Calu3 (cell line): ENCODE measurements around the gene FAM9C. TPM values are rescaled to one million over a fixed set of nuclear protein-coding genes. Genes with fewer than 3 reads are reported as not detected.

Experiments
- BruUV-seq: library from RNA; stranded (reverse); fragments of 400-500 nt; replicated peaks from 2 replicates; lab custom pipeline; 2021; lab: Mats Ljungman, UMichigan
- CTCF ChIA-PET: fragments of 300-600 bp; sonication (Branson Sonifier 250); formaldehyde crosslinking; loops from one replicate; lab custom pipeline; 2022; ENCODE audit warnings: antibody characterized with exemption; lab: Charles Lee
- DNase-seq: peaks from one replicate; pipeline ENCODE4 v3.0.0; 2022
- H3K27ac Mint-ChIP-seq: one replicate; pipeline ENCODE4 v1.8.0; 2022; ENCODE audit warnings: mixed read lengths; ENCODE audit not compliant: unreplicated experiment
- H3K27me3 Mint-ChIP-seq: one replicate; pipeline ENCODE4 v1.8.0; 2022; ENCODE audit warnings: mixed read lengths; ENCODE audit not compliant: unreplicated experiment
- H3K36me3 Mint-ChIP-seq: one replicate; pipeline ENCODE4 v1.8.0; 2022; ENCODE audit warnings: mild to moderate bottlenecking, moderate library complexity, mixed read lengths; ENCODE audit not compliant: insufficient read depth, unreplicated experiment
- H3K4me1 Mint-ChIP-seq: one replicate; pipeline ENCODE4 v1.8.0; 2022; ENCODE audit warnings: mild to moderate bottlenecking, low read depth, mixed read lengths; ENCODE audit not compliant: unreplicated experiment
- H3K4me3 Mint-ChIP-seq: one replicate; pipeline ENCODE4 v1.8.0; 2022; ENCODE audit warnings: mild to moderate bottlenecking, low read depth, moderate library complexity, mixed read lengths; ENCODE audit not compliant: unreplicated experiment
- H3K9me3 Mint-ChIP-seq: one replicate; pipeline ENCODE4 v1.8.0; 2022; ENCODE audit warnings: low read depth, mixed read lengths; ENCODE audit not compliant: unreplicated experiment
- intact Hi-C: fragments of 100-400 bp; cut with micrococcal nuclease; formaldehyde crosslinking; loops from one replicate; pipeline ENCODE4 v1.10.0; 2022; ENCODE audit not compliant: unreplicated experiment
- total RNA-seq: library from RNA; stranded (reverse); gene quantifications from 2 replicates; pipeline ENCODE4 v1.2.3, GENCODE V29; 2022
- TF ChIP-seq, protein P1 (sequence below): fragments of 200-600 bp; IDR thresholded peaks from one replicate; pipeline ENCODE4 v1.8.0; 2022; ENCODE audit warnings: antibody characterized with exemption; ENCODE audit not compliant: unreplicated experiment

FAM9C gene
- total RNA-seq, 1 experiment from 2014 or later: not detected

DNA sequence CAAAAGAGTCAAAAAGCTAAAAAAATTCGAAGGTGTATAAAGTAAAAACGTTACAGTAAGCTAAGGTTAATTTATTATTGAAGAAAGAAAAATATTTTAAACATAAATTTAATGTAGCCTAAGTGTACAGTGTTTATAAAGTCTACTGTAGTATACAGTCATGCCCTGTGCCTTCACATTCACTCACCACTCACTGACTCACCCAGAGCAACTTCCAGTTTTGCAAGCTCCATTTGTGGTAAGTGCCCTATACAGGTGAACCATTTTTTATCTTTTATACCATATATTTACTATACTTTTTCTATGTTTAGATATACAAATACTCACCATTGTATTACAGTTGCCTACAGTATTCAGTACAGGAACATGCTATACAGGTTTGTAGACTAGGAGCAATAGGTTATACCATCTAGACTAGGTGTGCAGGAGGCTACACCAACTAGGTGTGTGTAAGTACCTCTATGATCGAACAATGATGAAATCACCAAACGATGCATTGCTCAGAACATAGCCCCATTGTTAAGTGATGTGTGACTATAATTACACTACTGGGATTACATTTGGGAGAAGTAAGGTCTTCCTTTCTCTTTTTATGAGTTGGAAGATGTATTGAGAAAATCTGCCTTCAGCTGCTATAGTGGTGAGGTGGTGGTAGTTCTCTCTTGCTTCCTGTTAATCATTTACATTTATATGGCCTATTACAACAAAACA is 42.3 kb downstream of the FAM9C start:
- Mint-ChIP-seq H3K9me3 (no peaks in the 10 kb centered on the region), H3K27me3 (no peaks in the 10 kb centered on the region), H3K4me1 (peaks cover 44% of the 10 kb centered on the region), H3K4me3 (no peak overlapping the region), H3K36me3 (no peaks in the 10 kb centered on the region), H3K27ac (peak overlapping the region; percentile 96)
- no peak for DNase-seq
- intact Hi-C loops: no loop called here
- CTCF ChIA-PET: interaction anchor here (1.0 to 2.3 kb wide), 4 partner anchors 55 to 486 kb away, joined by 3 to 6 read pairs (median 4); no protein-coding TSS in a partner anchor
- TF ChIP-seq, protein P1, sequence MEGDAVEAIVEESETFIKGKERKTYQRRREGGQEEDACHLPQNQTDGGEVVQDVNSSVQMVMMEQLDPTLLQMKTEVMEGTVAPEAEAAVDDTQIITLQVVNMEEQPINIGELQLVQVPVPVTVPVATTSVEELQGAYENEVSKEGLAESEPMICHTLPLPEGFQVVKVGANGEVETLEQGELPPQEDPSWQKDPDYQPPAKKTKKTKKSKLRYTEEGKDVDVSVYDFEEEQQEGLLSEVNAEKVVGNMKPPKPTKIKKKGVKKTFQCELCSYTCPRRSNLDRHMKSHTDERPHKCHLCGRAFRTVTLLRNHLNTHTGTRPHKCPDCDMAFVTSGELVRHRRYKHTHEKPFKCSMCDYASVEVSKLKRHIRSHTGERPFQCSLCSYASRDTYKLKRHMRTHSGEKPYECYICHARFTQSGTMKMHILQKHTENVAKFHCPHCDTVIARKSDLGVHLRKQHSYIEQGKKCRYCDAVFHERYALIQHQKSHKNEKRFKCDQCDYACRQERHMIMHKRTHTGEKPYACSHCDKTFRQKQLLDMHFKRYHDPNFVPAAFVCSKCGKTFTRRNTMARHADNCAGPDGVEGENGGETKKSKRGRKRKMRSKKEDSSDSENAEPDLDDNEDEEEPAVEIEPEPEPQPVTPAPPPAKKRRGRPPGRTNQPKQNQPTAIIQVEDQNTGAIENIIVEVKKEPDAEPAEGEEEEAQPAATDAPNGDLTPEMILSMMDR: no peak
- TSS peak; percentile 81 for BruUV-seq

DNA sequence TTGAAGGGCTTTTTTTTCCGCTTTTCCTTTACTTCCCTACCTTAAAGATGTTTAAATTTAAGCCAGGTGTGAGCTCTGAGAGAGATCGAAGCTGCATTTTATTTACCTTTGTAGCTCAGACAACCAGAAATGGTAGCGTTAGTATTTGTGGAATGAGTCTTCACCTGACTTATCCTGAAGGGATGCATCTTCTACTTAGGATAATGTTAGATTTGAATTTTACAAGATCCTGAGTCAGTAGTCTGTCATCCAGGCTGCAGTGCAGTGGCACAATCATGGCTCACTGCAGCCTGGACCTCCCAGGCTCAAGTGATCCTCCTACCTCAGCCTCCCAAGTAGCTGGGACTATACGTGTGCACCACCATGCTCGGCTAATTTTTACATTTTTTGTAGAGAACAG is 43.3 kb downstream of the FAM9C start:
- Mint-ChIP-seq H3K36me3 (peaks cover 1% of the 10 kb centered on the region), H3K4me3 (no peak overlapping the region), H3K4me1 (peaks cover 49% of the 10 kb centered on the region), H3K9me3 (no peaks in the 10 kb centered on the region), H3K27me3 (no peaks in the 10 kb centered on the region), H3K27ac (peak overlapping the region; percentile 76)
- TF ChIP-seq, protein P1: no peak
- intact Hi-C loops: no loop called here
- no TSS peak for BruUV-seq
- CTCF ChIA-PET: interaction anchor here (1.0 to 2.3 kb wide), 2 partner anchors 54 to 101 kb away, joined by 3 to 6 read pairs; no protein-coding TSS in a partner anchor
- no peak for DNase-seq

DNA sequence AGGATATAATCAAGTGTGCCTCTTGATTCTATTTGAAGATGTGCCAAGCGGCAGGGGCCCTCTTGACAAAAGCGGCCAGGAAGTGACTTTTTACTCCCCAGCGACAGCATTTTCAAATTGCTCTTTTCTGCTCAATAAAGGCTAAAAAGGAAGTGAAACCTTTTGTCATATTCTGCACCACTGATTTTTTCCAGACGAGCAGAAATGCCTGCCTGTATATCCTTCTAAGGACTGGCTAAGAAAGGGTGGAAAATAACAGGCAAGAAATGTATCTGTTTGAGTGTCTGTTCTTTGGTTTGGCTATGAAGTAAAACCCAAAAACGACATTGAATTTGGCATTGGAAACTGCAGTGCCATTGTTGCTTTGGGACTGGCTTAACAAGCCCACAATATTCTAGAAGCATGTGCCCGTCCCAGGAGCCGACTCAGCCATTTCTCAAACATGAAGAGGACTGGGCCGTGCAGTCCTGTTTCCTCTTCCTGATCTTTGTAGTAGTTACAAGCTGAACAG is 44.1 kb downstream of the FAM9C start:
- Mint-ChIP-seq H3K27ac (peak overlapping the region; percentile 76), H3K9me3 (no peaks in the 10 kb centered on the region), H3K4me3 (no peak overlapping the region), H3K36me3 (peaks cover 5% of the 10 kb centered on the region), H3K27me3 (no peaks in the 10 kb centered on the region), H3K4me1 (peaks cover 49% of the 10 kb centered on the region)
- intact Hi-C loops: no loop called here
- no TSS peak for BruUV-seq
- DNase-seq: no peak
- CTCF ChIA-PET: no interaction called here
- TF ChIP-seq, protein P1: no peak

DNA sequence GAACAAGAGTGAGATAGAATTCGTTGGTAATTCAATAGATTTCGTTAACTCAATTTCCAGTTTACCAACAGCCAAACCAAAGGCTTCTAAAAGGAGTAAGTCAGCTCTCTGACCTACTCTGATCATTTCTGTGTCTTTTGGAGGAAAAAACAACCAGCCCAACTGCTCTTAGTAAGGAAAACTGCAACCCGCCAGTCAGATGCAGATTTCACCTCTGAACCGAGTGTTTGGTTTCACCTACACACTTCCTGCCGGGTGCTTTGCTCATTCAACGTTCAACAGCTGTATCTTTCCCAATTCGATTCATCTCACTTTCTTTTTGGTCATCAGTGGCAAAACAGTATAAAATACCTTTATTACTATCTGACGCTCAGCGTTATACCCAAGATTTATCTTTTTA is 45.0 kb downstream of the FAM9C start:
- H3K27me3 Mint-ChIP-seq: no peaks in the 10 kb centered on the region
- TF ChIP-seq, protein P1: no peak
- peak overlapping the region; percentile 76 for H3K27ac Mint-ChIP-seq
- intact Hi-C loops: no loop called here
- DNase-seq: no peak
- CTCF ChIA-PET: interaction anchor here (0.7 kb wide), 1 partner anchor 24 kb away, joined by 3 read pairs; the partner anchor contains the start of gene TMSB4X
- no TSS peak for BruUV-seq
- H3K4me1 Mint-ChIP-seq: peaks cover 52% of the 10 kb centered on the region
- H3K4me3 Mint-ChIP-seq: peak overlapping the region; percentile 16
- no peaks in the 10 kb centered on the region for H3K9me3 Mint-ChIP-seq
- H3K36me3 Mint-ChIP-seq: peaks cover 5% of the 10 kb centered on the region
